Measurements from ENCODE around the gene CEP72. TPM values are rescaled to one million over a fixed set of nuclear protein-coding genes. Genes with fewer than 3 reads are reported as not detected.

CEP72 gene
- total RNA-seq, 4 donors from 2014 or later: 2.7 to 8.6 (median 4.0) TPM

GRCh38 chr5:666816-667498 lies 54.8 kb downstream of the CEP72 start:
- 86% methylated on average over 8 of the region's 13 CpGs; no CpG with 5 or more reads in 1 of the 2 donors for WGBS, 2 donors
- H3K36me3 ChIP-seq: peaks cover 0 to 52% (median 11%) of the 10 kb centered on the region in 3 donors
- TF ChIP-seq POLR2A (IDR thresholded peaks at IDR 0.05) (no peak), CTCF (IDR thresholded peaks at IDR 0.05) (no peak)
- no peak for DNase-seq
- no peak overlapping the region for H3K27ac ChIP-seq
- intact Hi-C loops (cut with DNase I): no loop called here
- H3K27me3 ChIP-seq: no peaks in the 10 kb centered on the region
- H3K4me3 ChIP-seq: no peak overlapping the region
- H3K4me1 ChIP-seq: peaks cover 12 to 49% (median 24%) of the 10 kb centered on the region in 3 donors
- no peaks in the 10 kb centered on the region for H3K9me3 ChIP-seq

GRCh38 chr5:668283-668995 lies 56.3 kb downstream of the CEP72 start:
- H3K4me3 ChIP-seq: no peak overlapping the region
- H3K9me3 ChIP-seq: no peaks in the 10 kb centered on the region
- TF ChIP-seq CTCF (IDR thresholded peaks at IDR 0.05) (no peak), POLR2A (IDR thresholded peaks at IDR 0.05) (no peak)
- H3K27ac ChIP-seq: peak overlapping the region in 2 of 4 donors; percentile 5 to 48
- WGBS, 2 donors: 82 to 84% methylated on average over 17 to 30 of the region's 44 CpGs
- DNase-seq: no peak
- peaks cover 0 to 37% (median 4%) of the 10 kb centered on the region in 3 donors for H3K36me3 ChIP-seq
- H3K27me3 ChIP-seq: no peaks in the 10 kb centered on the region
- H3K4me1 ChIP-seq: peaks cover 27 to 60% (median 37%) of the 10 kb centered on the region in 3 donors
- intact Hi-C loops (cut with DNase I): no loop called here

GRCh38 chr5:669111-669841 lies 57.1 kb downstream of the CEP72 start:
- Histone ChIP-seq H3K4me3 (no peak overlapping the region), H3K27me3 (no peaks in the 10 kb centered on the region), H3K9me3 (no peaks in the 10 kb centered on the region), H3K4me1 (peaks cover 35 to 60% (median 39%) of the 10 kb centered on the region in 3 donors), H3K27ac (peak overlapping the region; percentile 5 to 48 (median 27)), H3K36me3 (peaks cover 0 to 29% (median 0%) of the 10 kb centered on the region in 3 donors)
- no CpG with 5 or more reads among the region's 40 CpGs for WGBS, 2 donors
- intact Hi-C loops (cut with DNase I): no loop called here
- TF ChIP-seq CTCF (IDR thresholded peaks at IDR 0.05) (peak; percentile 33 to 69 (median 62)), POLR2A (IDR thresholded peaks at IDR 0.05) (no peak)
- DNase-seq: no peak

GRCh38 chr5:669842-670395 lies 57.8 kb downstream of the CEP72 start:
- Histone ChIP-seq H3K4me1 (peaks cover 41 to 62% (median 41%) of the 10 kb centered on the region in 3 donors), H3K36me3 (peaks cover 0 to 22% (median 0%) of the 10 kb centered on the region in 3 donors), H3K9me3 (no peaks in the 10 kb centered on the region), H3K27me3 (no peaks in the 10 kb centered on the region), H3K4me3 (no peak overlapping the region), H3K27ac (peak overlapping the region; percentile 5 to 48 (median 27))
- intact Hi-C loops (cut with DNase I): loop anchor here (5.0 kb wide), 1 partner anchor 232 kb away; no protein-coding TSS in a partner anchor
- WGBS, 2 donors: no CpG with 5 or more reads among the region's 22 CpGs
- TF ChIP-seq POLR2A (IDR thresholded peaks at IDR 0.05): no peak
- TF ChIP-seq CTCF (IDR thresholded peaks at IDR 0.05): no peak
- no peak for DNase-seq
